ENCODE data around the gene HTR6.

The HTR6 gene

GRCh38 chr1:19657511-19657910, 7.2 kb upstream of the HTR6 start:
- no peak for DNase-seq

GRCh38 chr1:19658186-19658585, 6.5 kb upstream of the HTR6 start:
- DNase-seq, result no peak

GRCh38 chr1:19661721-19662228, 2.9 kb upstream of the HTR6 start:
- peak; percentile 31 for DNase-seq

GRCh38 chr1:19662313-19662712, 2.4 kb upstream of the HTR6 start:
- DNase-seq, result no peak

- no peak for DNase-seq
Observed at GRCh38 chr1:19665186-19665495, 466 bp downstream of the HTR6 start.

GRCh38 chr1:19665496-19666465, 1.1 kb downstream of the HTR6 start:
- DNase-seq, result no peak

GRCh38 chr1:19668888-19669287, 4.2 kb downstream of the HTR6 start:
- no peak for DNase-seq

GRCh38 chr1:19670787-19671186, 6.1 kb downstream of the HTR6 start:
- DNase-seq, result no peak

- DNase-seq, result no peak
Observed at GRCh38 chr1:19672237-19672636, 7.6 kb downstream of the HTR6 start.

- no peak for DNase-seq
Observed at GRCh38 chr1:19675797-19676196, 11.1 kb downstream of the HTR6 start.

GRCh38 chr1:19676438-19676922, 11.8 kb downstream of the HTR6 start:
- DNase-seq, result no peak

- no peak for DNase-seq
Observed at GRCh38 chr1:19678493-19678892, 13.8 kb downstream of the HTR6 start.

- DNase-seq, result no peak
Observed at GRCh38 chr1:19678931-19679453, 14.3 kb downstream of the HTR6 start.

- DNase-seq, result no peak
Observed at GRCh38 chr1:19679691-19680090, 15.0 kb downstream of the HTR6 start.

GRCh38 chr1:19680644-19681043, 16.0 kb downstream of the HTR6 start:
- no peak for DNase-seq

GRCh38 chr1:19682257-19682656, 17.6 kb downstream of the HTR6 start:
- DNase-seq, result no peak

GRCh38 chr1:19682901-19683300, 18.2 kb downstream of the HTR6 start:
- no peak for DNase-seq

GRCh38 chr1:19683351-19683750, 18.7 kb downstream of the HTR6 start:
- no peak for DNase-seq

- no peak for DNase-seq
Observed at GRCh38 chr1:19684677-19685076, 20.0 kb downstream of the HTR6 start.

- no peak for DNase-seq
Observed at GRCh38 chr1:19685994-19686393, 21.3 kb downstream of the HTR6 start.

- DNase-seq, result no peak
Observed at GRCh38 chr1:19687414-19687813, 22.7 kb downstream of the HTR6 start.

GRCh38 chr1:19688041-19688842, 23.6 kb downstream of the HTR6 start:
- DNase-seq, result peak; percentile 20

GRCh38 chr1:19689085-19689757, 24.5 kb downstream of the HTR6 start:
- no peak for DNase-seq

Data from stimulated activated CD4-positive, alpha-beta T cell treated with anti-CD3 and anti-CD28 coated beads, Interleukin-4, amount 100 ng/mL, for 1 hour (primary cell).